Kidney (tissue), 14 donors: Measurements from ENCODE around the gene URB1. TPM values are rescaled to one million over a fixed set of nuclear protein-coding genes. Genes with fewer than 3 reads are reported as not detected.

Source experiments
- DNase-seq, 5 donors: peaks; one replicate each; pipeline ENCODE4 v3.0.0-alpha.2; 2013 to 2020
- FAIRE-seq: peaks from 2 replicates; lab custom pipeline; 2012; peaks lifted over from hg19 to GRCh38; lab: Jason Lieb, UNC
- H3K27ac ChIP-seq, 2 donors: one replicate each; pipeline ENCODE4 v1.7.0; 2013; ENCODE audit warnings: low read depth in 2 of 2, low read length in 2 of 2, inconsistent platforms in 1 of 2
- H3K27me3 ChIP-seq: one replicate; pipeline ENCODE4 v1.7.1; 2013; ENCODE audit warnings: low read length, inconsistent platforms; ENCODE audit not compliant: control insufficient read depth, insufficient read depth
- H3K36me3 ChIP-seq, 3 donors: one replicate each; pipeline versions ENCODE4 v1.7.0 to v1.7.1; 2013; ENCODE audit warnings: low read length in 3 of 3, control low read depth in 1 of 3, inconsistent platforms in 1 of 3; ENCODE audit not compliant: insufficient read depth in 3 of 3, control insufficient read depth in 2 of 3
- H3K4me1 ChIP-seq, 3 donors: one replicate each; pipeline versions ENCODE4 v1.7.0 to v1.7.1; 2013; ENCODE audit warnings: low read length in 3 of 3, inconsistent platforms in 1 of 3, low read depth in 1 of 3; ENCODE audit not compliant: control insufficient read depth in 2 of 3, insufficient read depth in 2 of 3
- H3K4me3 ChIP-seq, 3 donors: one replicate each; pipeline versions ENCODE4 v1.7.0 to v1.8.1; 2013; ENCODE audit warnings: low read length in 3 of 3, control low read depth in 1 of 3, inconsistent platforms in 1 of 3
- H3K9ac ChIP-seq, 3 donors: one replicate each; pipeline versions ENCODE4 v1.7.0 to v1.7.1; 2013; ENCODE audit warnings: low read length in 3 of 3, control low read depth in 1 of 3, inconsistent platforms in 1 of 3
- H3K9me3 ChIP-seq, 3 donors: one replicate each; pipeline versions ENCODE4 v1.7.0 to v1.7.1; 2013; ENCODE audit warnings: low read length in 3 of 3, control low read depth in 1 of 3, inconsistent platforms in 1 of 3; ENCODE audit not compliant: control insufficient read depth in 2 of 3, insufficient read depth in 1 of 3
- CTCF ChIP-seq: IDR thresholded peaks from 3 replicates; pipeline ENCODE4 v1.5.1; 2012; ENCODE audit warnings: mild to moderate bottlenecking, moderate library complexity, borderline replicate concordance; ENCODE audit not compliant: insufficient read depth; ENCODE audit errors: extremely low read depth
- intact Hi-C: fragments of 100-400 bp; cut with DNase I; formaldehyde crosslinking; loops from one replicate; pipeline ENCODE4 v1.11.1; 2022
- polyA plus RNA-seq: library from polyadenylated mRNA; stranded (reverse); fragments of 350-450 nt; fragmentation: Illumina TruSeq; extraction: RNeasy Lipid Tissue Mini Kit (QIAGEN cat#74804); gene quantifications from one replicate; pipeline ENCODE4 v1.2.3, GENCODE V29; 2014; ENCODE audit warnings: low read depth, low replicate concordance; ENCODE audit not compliant: insufficient read depth
- total RNA-seq: library from RNA; stranded (reverse); fragmentation: NEBNext Ultra II Directional; extraction: Animal tissue kit (Norgen Biotek cat#: 25700); gene quantifications from one replicate; pipeline ENCODE4 v1.2.1, GENCODE V29; 2021
- donor health status: control.
- donor health status: control.
- donor health status: control.
- donor health status: control.
- donor health status: control.
- donor health status: DM: yes; HTN: yes; CAD: no.
- donor health status: Normal renal cell carcinoma (clear cell type).

Gene URB1
- total and polyA plus RNA-seq, 2 donors from 2014 or later, result 1.7 to 15.0 TPM

DNA sequence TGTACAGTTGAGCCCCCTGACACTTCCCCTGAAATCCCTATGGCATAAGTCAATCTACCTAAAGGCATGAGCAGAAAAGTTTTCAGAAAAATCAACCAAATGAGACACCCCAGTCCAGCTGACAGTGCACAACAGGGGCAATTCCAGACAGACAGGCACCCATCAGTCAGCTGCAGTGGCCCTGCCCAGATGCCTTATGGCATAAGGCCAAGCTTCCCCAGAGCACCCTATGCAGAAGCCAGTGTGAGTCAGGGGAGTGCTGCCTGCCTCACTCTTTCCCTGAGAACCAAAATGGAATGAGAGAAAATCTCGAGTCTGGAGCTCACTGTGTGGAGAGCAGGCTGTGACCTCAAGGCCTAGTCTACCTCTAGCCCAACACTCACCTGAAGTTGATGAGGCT, 56.1 kb downstream of the URB1 start:
- Histone ChIP-seq H3K4me3 (no peak overlapping the region), H3K9ac (no peak overlapping the region), H3K4me1 (no peaks in the 10 kb centered on the region), H3K27me3 (no peaks in the 10 kb centered on the region), H3K9me3 (no peaks in the 10 kb centered on the region), H3K27ac (no peak overlapping the region), H3K36me3 (peaks cover 6 to 36% (median 26%) of the 10 kb centered on the region in 3 donors)
- FAIRE-seq (no peak), DNase-seq (no peak)
- intact Hi-C loops, result no loop called here
- no peak for TF ChIP-seq CTCF

GRCh38 chr21:32335601-32336575, 56.9 kb downstream of the URB1 start:
- peaks cover 6 to 40% (median 25%) of the 10 kb centered on the region in 3 donors for H3K36me3 ChIP-seq
- intact Hi-C loops, result no loop called here
- no peaks in the 10 kb centered on the region for H3K27me3 ChIP-seq
- TF ChIP-seq CTCF, result no peak
- DNase-seq (peak in 2 of 5 donors; percentile 15 to 46), FAIRE-seq (no peak)
- no peak overlapping the region for H3K9ac ChIP-seq
- H3K9me3 ChIP-seq, result no peaks in the 10 kb centered on the region
- H3K4me3 ChIP-seq, result no peak overlapping the region
- no peaks in the 10 kb centered on the region for H3K4me1 ChIP-seq
- H3K27ac ChIP-seq, result no peak overlapping the region

DNA sequence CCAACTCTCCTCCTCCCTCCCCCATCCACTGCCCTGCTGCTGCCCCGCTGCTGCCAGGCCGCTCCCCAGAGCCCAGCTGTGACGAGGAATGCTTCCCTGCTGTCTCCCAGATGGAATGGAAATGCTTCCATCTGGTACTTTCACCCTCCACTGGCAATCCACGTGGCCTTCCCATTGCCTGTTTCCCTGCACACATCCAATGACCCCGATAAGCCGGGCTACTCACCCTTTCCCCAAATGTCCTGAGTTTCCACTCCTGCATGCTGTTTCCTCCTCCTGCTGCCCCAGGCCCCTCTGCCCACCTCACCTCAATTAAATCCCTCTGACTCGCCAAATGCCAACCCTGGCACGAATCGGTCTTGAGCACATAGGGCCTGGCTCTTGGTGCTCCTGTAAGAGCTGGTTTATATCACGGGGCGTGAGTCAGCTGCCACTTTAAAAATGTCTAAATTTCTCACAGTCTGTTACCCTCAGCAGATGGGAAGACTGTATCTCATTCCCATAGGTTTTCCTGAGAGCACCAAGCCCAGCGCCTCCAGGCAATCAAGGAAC, 57.8 kb downstream of the URB1 start:
- Histone ChIP-seq H3K9me3 (no peaks in the 10 kb centered on the region), H3K9ac (no peak overlapping the region), H3K27ac (no peak overlapping the region), H3K27me3 (no peaks in the 10 kb centered on the region), H3K4me1 (no peaks in the 10 kb centered on the region), H3K4me3 (no peak overlapping the region), H3K36me3 (peaks cover 6 to 43% (median 23%) of the 10 kb centered on the region in 3 donors)
- DNase-seq (no peak), FAIRE-seq (no peak)
- intact Hi-C loops, result no loop called here
- TF ChIP-seq CTCF, result no peak
